IPS DF 4.7 (cell line): Measurements from ENCODE around the gene CAMK4.
A peak's percentile ranks its signal among the peaks of the same experiment; 100 is the strongest.
"Not testable (repeated sequence)": the region's sequence is repeated elsewhere in the genome, so short reads cannot be mapped to it uniquely, and the experiment has no call there.

Source experiments
- DNase-seq: peaks from one replicate; pipeline ENCODE4 v3.0.0-alpha.2; 2013; ENCODE audit warnings: low spot score; ENCODE audit errors: extremely low read depth

The CAMK4 gene

GRCh38 chr5:111256128-111256527 is 31.9 kb downstream of the CAMK4 start:
- no peak for DNase-seq

- DNase-seq: not testable (repeated sequence)
Measured at GRCh38 chr5:111257610-111258009, 33.4 kb downstream of the CAMK4 start.

- DNase-seq: no peak
Measured at GRCh38 chr5:111259636-111260035, 35.5 kb downstream of the CAMK4 start.

- no peak for DNase-seq
Measured at GRCh38 chr5:111261610-111262009, 37.4 kb downstream of the CAMK4 start.

- DNase-seq: no peak
Measured at GRCh38 chr5:111262153-111262552, 38.0 kb downstream of the CAMK4 start.

GRCh38 chr5:111262815-111263214 is 38.6 kb downstream of the CAMK4 start:
- no peak for DNase-seq

- DNase-seq: no peak
Measured at GRCh38 chr5:111266491-111266890, 42.3 kb downstream of the CAMK4 start.

- DNase-seq: no peak
Measured at GRCh38 chr5:111268300-111268699, 44.1 kb downstream of the CAMK4 start.

- no peak for DNase-seq
Measured at GRCh38 chr5:111271885-111272284, 47.7 kb downstream of the CAMK4 start.

- DNase-seq: no peak
Measured at GRCh38 chr5:111277061-111277460, 52.9 kb downstream of the CAMK4 start.

GRCh38 chr5:111278858-111279504 is 54.8 kb downstream of the CAMK4 start:
- DNase-seq: peak; percentile 14

GRCh38 chr5:111280282-111280951 is 56.2 kb downstream of the CAMK4 start:
- no peak for DNase-seq

GRCh38 chr5:111282798-111283197 is 58.6 kb downstream of the CAMK4 start:
- DNase-seq: no peak

GRCh38 chr5:111284825-111285224 is 60.6 kb downstream of the CAMK4 start:
- no peak for DNase-seq

GRCh38 chr5:111294551-111294950 is 70.4 kb downstream of the CAMK4 start:
- no peak for DNase-seq

GRCh38 chr5:111295649-111296048 is 71.5 kb downstream of the CAMK4 start:
- no peak for DNase-seq

- DNase-seq: no peak
Measured at GRCh38 chr5:111296570-111296969, 72.4 kb downstream of the CAMK4 start.

- no peak for DNase-seq
Measured at GRCh38 chr5:111299067-111299481, 74.9 kb downstream of the CAMK4 start.

- no peak for DNase-seq
Measured at GRCh38 chr5:111299831-111300432, 75.7 kb downstream of the CAMK4 start.

- DNase-seq: no peak
Measured at GRCh38 chr5:111301264-111301663, 77.1 kb downstream of the CAMK4 start.

GRCh38 chr5:111302043-111302442 is 77.9 kb downstream of the CAMK4 start:
- DNase-seq: not testable (repeated sequence)

- no peak for DNase-seq
Measured at GRCh38 chr5:111308951-111309350, 84.8 kb downstream of the CAMK4 start.

GRCh38 chr5:111309384-111309783 is 85.2 kb downstream of the CAMK4 start:
- DNase-seq: no peak
